Esophagus muscularis mucosa (tissue), 4 donors: ENCODE measurements around the gene FMN2. TPM values are rescaled to one million over a fixed set of nuclear protein-coding genes. Genes with fewer than 3 reads are reported as not detected.

Experiments used
- DNase-seq: peaks from one replicate; pipeline ENCODE4 v3.0.0-alpha.2; 2017; ENCODE audit errors: extremely low spot score
- H3K27ac ChIP-seq, 4 donors: fragments of 200-600 bp; sonication (generic); replicated peaks in 1 of 4; 1 replicate in 3 of 4; 2 replicates in 1 of 4; pipeline ENCODE4 v1.5.1; 2016 to 2019; ENCODE audit warnings: mild to moderate bottlenecking in 1 of 4
- H3K27me3 ChIP-seq, 4 donors: fragments of 200-600 bp; sonication (generic); one replicate each; pipeline versions ENCODE4 v1.5.1 to v1.6.0; 2016 to 2019
- H3K36me3 ChIP-seq, 4 donors: fragments of 200-600 bp; sonication (generic); one replicate each; pipeline ENCODE4 v1.5.1; 2016 to 2019
- H3K4me1 ChIP-seq, 4 donors: fragments of 200-600 bp; sonication (generic); one replicate each; pipeline ENCODE4 v1.5.1; 2016 to 2019
- H3K4me3 ChIP-seq, 4 donors: fragments of 200-600 bp; sonication (generic); 1 replicate in 2 of 4; 2 replicates in 2 of 4; pipeline ENCODE4 v1.5.1; 2016 to 2019; ENCODE audit warnings: mild to moderate bottlenecking in 4 of 4, moderate library complexity in 1 of 4
- H3K9me3 ChIP-seq, 4 donors: fragments of 200-600 bp; sonication (generic); 1 replicate in 3 of 4; 2 replicates in 1 of 4; pipeline ENCODE4 v1.5.1; 2016 to 2019
- CTCF ChIP-seq, 3 experiments: fragments of 200-600 bp in 2 of 3; fragments of 450-650 bp in 1 of 3; sonication (generic) in 2 of 3; IDR thresholded peaks; one replicate each; pipeline ENCODE4 v1.5.1; 2017 to 2019; ENCODE audit warnings: antibody characterized with exemption in 3 of 3, mild to moderate bottlenecking in 2 of 3, moderate library complexity in 1 of 3
- EP300 ChIP-seq: sonication (generic); formaldehyde crosslinking; IDR thresholded peaks from one replicate; pipeline ENCODE4 v1.6.1; 2017; ENCODE audit warnings: antibody characterized with exemption
- POLR2A ChIP-seq: fragments of 450-650 bp; IDR thresholded peaks from one replicate; pipeline ENCODE4 v1.6.1; 2017; ENCODE audit warnings: antibody characterized with exemption, moderate library complexity, mild to moderate bottlenecking, low read depth
- POLR2AphosphoS5 ChIP-seq, 2 donors: sonication (generic); formaldehyde crosslinking; IDR thresholded peaks; one replicate each; pipeline ENCODE4 v1.6.1; 2017; ENCODE audit warnings: antibody characterized with exemption in 2 of 2
- WGBS: methylation state at CpG from one replicate; pipeline ENCODE4 v1.1.5; 2018; 5-methylcytosine and 5-hydroxymethylcytosine counted together
- intact Hi-C: fragments of 100-400 bp; cut with DNase I; formaldehyde crosslinking; loops from one replicate; pipeline ENCODE4 v1.15.1; 2023
- total RNA-seq, 4 donors: library from RNA; depleted of rRNA; stranded (reverse); fragments of >200 nt; gene quantifications; one replicate each; pipeline versions ENCODE4 v1.1.0 to v1.2.1, GENCODE V29; 2016

FMN2 gene
- total RNA-seq, 4 donors from 2014 or later, result 0.32 to 2.5 (median 1.4) TPM

- Histone ChIP-seq H3K36me3 (no peaks in the 10 kb centered on the region), H3K4me1 (peaks cover 0 to 7% (median 0%) of the 10 kb centered on the region in 4 donors), H3K9me3 (no peaks in the 10 kb centered on the region), H3K4me3 (no peak overlapping the region), H3K27me3 (no peaks in the 10 kb centered on the region), H3K27ac (no peak overlapping the region)
- intact Hi-C loops, result no loop called here
- 70% methylated on average over 7 of the region's 7 CpGs for whole genome bisulfite sequencing
- TF ChIP-seq CTCF (IDR thresholded peaks at IDR 0.05) (no peak), EP300 (no peak), POLR2A (no peak), POLR2AphosphoS5 (IDR thresholded peaks at IDR 0.05) (no peak)
- DNase-seq, result no peak
Measured at GRCh38 chr1:240282061-240282830, 190.6 kb downstream of the FMN2 start.

- TF ChIP-seq CTCF (IDR thresholded peaks at IDR 0.05) (no peak), EP300 (no peak), POLR2AphosphoS5 (IDR thresholded peaks at IDR 0.05) (no peak), POLR2A (no peak)
- H3K27me3 ChIP-seq, result no peaks in the 10 kb centered on the region
- intact Hi-C loops, result no loop called here
- peaks cover 0 to 7% (median 0%) of the 10 kb centered on the region in 4 donors for H3K4me1 ChIP-seq
- H3K9me3 ChIP-seq, result no peaks in the 10 kb centered on the region
- no peak overlapping the region for H3K4me3 ChIP-seq
- no peak for DNase-seq
- H3K27ac ChIP-seq, result no peak overlapping the region
- 89% methylated on average over 7 of the region's 7 CpGs for WGBS
- no peaks in the 10 kb centered on the region for H3K36me3 ChIP-seq
Measured at GRCh38 chr1:240284656-240285414, 193.2 kb downstream of the FMN2 start.

- Histone ChIP-seq H3K4me3 (no peak overlapping the region), H3K27me3 (no peaks in the 10 kb centered on the region), H3K9me3 (no peaks in the 10 kb centered on the region), H3K4me1 (peaks cover 0 to 7% (median 0%) of the 10 kb centered on the region in 4 donors), H3K27ac (no peak overlapping the region), H3K36me3 (no peaks in the 10 kb centered on the region)
- 86% methylated on average over 4 of the region's 4 CpGs for WGBS
- TF ChIP-seq POLR2AphosphoS5 (IDR thresholded peaks at IDR 0.05) (no peak), EP300 (no peak)
- intact Hi-C loops, result no loop called here
- no peak for DNase-seq
Measured at GRCh38 chr1:240285540-240285939, 193.9 kb downstream of the FMN2 start.

GRCh38 chr1:240287722-240288121 is 196.0 kb downstream of the FMN2 start:
- H3K9me3 ChIP-seq, result no peaks in the 10 kb centered on the region
- TF ChIP-seq POLR2AphosphoS5 (IDR thresholded peaks at IDR 0.05), result no peak
- no peak for TF ChIP-seq CTCF (IDR thresholded peaks at IDR 0.05)
- no peak for TF ChIP-seq EP300
- no peak for TF ChIP-seq POLR2A
- H3K4me1 ChIP-seq, result peaks cover 0 to 7% (median 0%) of the 10 kb centered on the region in 4 donors
- H3K4me3 ChIP-seq, result no peak overlapping the region
- no peak for DNase-seq
- 91% methylated on average over 1 of the region's 1 CpG for WGBS
- H3K36me3 ChIP-seq, result no peaks in the 10 kb centered on the region
- no peaks in the 10 kb centered on the region for H3K27me3 ChIP-seq
- H3K27ac ChIP-seq, result no peak overlapping the region
- intact Hi-C loops, result no loop called here

GRCh38 chr1:240293706-240294105 is 202.0 kb downstream of the FMN2 start:
- 27% methylated on average over 2 of the region's 2 CpGs for WGBS
- Histone ChIP-seq H3K27me3 (no peaks in the 10 kb centered on the region), H3K4me1 (peaks cover 0 to 6% (median 0%) of the 10 kb centered on the region in 4 donors), H3K36me3 (no peaks in the 10 kb centered on the region), H3K9me3 (no peaks in the 10 kb centered on the region), H3K27ac (no peak overlapping the region), H3K4me3 (no peak overlapping the region)
- no peak for DNase-seq
- intact Hi-C loops, result no loop called here
- no peak for TF ChIP-seq CTCF (IDR thresholded peaks at IDR 0.05)
- no peak for TF ChIP-seq POLR2AphosphoS5 (IDR thresholded peaks at IDR 0.05)
- no peak for TF ChIP-seq EP300
- no peak for TF ChIP-seq POLR2A
